ENCODE measurements around the gene C20orf202. TPM values are rescaled to one million over a fixed set of nuclear protein-coding genes. Genes with fewer than 3 reads are reported as not detected.

The C20orf202 gene
- not detected in 2 replicates for total RNA-seq

DNA sequence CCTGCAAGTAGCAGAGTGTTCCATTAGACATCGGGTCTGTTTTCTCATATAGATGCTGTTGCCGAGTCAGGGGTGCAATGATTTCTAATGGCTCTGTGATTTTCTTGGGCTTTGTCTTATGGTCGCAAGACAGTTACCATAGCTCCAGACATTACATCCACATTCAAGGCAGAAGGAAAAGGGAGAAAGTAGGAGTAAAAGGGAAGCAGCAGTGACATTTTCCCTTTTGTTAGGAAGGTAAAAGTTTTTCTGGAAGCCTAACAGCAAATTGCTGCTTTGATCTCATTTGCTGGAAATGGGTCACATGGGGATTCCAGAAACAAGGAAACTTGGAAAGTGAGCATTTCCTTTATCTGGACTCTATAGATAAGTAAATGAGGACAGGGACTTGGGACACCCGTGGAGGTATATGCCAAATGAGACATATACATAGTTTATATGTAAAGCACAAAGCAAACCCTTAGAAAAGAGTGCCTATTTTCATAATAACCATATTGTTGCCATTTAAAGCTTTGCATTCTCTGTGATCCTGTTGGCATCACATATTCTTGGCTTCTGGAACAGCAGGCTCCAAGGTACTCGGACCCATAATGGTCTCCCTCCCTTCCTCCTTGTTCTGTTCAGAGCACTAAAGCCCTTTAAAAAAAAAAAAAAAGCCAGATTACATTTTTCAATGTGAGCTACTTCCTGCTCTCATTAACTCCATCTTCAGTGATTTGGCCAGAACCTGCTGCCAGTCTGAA is at the start of gene C20orf202:
C20orf202 (plus strand) TSS at position 693 of the 743 bp plus-strand sequence. CDS start 132 bp downstream, outside the sequence.

DNA sequence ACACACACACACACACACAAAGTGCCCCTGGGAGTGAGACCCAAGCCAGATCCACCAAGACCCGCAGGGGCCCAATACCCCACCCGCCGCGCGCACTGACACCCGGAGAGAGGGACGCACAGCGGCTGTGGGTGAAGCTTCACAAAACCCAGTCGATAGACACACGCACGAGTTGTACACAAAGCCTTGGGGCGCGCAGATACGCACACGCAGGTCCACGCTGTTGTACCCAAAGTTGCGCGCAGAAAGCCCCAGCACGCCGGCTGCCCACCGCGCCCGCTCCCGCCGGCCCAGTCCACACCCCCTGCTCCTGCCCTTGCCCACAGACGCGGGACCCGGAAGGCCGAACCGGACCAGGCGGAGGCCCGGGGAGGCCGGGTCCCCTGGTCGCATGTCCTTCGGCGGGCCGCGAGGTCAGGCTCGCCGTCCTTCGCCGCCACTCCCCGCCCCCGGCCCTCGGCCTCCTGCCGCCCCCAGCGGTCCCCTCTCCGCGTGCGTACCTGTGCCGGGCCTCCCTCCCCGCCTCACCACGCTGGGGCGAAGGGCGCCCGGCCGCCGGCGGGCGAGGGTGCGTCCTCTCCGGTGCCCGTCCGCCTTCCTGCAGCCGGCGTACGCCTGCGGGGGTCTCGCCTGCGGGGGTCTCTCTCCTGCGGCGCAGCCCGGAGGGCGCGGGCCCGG is 18.5 kb upstream of the C20orf202 start, which contains the start of gene TMEM74B:
TMEM74B (minus strand) TSS at position 344 of the 678 bp plus-strand sequence. CDS start 1,180 bp downstream, outside the sequence.

DNA sequence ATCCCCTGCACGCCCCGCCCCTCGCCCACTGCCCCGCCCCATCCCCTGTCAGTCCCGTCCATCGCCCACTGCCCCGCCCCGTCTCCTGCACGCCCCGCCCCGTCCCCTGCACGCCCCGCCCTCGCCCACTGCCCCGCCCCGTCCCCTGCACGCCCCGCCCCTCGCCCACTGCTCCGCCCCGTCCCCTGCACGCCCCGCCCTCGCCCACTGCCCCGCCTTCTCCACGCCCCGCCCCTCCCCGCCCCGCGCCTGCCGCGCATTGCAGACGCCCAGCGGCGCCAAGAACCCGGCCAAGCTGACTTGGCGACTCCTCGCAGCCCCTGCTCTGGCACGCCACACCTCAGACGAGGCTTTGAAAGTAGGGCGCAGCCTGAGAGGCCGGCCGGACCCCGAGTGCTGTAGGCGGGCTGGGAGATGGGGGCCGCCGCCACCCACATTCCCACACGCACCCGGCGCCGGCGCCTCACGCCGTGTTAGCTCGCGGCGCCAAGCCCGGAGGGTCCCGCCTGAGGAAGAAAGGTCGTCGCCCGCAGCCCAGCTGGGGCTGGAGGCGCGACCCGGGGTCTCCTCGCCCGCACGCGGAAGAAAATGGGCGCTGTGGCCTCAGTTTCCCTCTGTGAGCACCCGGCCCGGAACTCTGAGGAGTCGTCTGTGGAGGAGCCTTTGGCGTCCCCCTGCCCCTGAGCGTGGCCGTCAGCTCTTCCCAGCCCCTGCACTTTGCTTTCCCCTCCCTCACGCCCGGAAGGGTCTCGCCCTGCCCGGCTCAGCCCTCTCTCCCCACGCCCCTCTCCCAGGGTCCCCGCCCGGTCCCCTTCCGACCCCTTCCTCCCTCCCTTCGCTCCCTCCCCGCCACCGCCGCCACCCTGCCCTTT is 22.8 kb downstream of the C20orf202 start, which contains the start of gene RAD21L1:
RAD21L1 (plus strand) TSS at position 262 of the 872 bp plus-strand sequence. CDS start 2,410 bp downstream, outside the sequence.

Other genes starting within 250 kb of the C20orf202 start
- not detected in 2 replicates for gene RSPO4, start 201.1 kb upstream of the C20orf202 start, total RNA-seq
- gene PSMF1, start 84.9 kb upstream of the C20orf202 start, total RNA-seq: 71.4 and 122 TPM in 2 replicates
- 1.1 and 1.5 TPM in 2 replicates for gene TMEM74B, start 18.5 kb upstream of the C20orf202 start, total RNA-seq
- not detected in 2 replicates for gene RAD21L1, start 22.6 kb downstream of the C20orf202 start, total RNA-seq
- 4.5 and 5.5 TPM in 2 replicates for gene SNPH, start 62.8 kb downstream of the C20orf202 start, total RNA-seq
- gene SDCBP2, start 125.7 kb downstream of the C20orf202 start, total RNA-seq: 2.2 and 4.1 TPM in 2 replicates
- 145 and 146 TPM in 2 replicates for gene FKBP1A, start 189.6 kb downstream of the C20orf202 start, total RNA-seq